Right lobe of liver (tissue), 4 donors: ENCODE results near the gene HDDC2.

ENCODE experiments used
- CTCF ChIP-seq, 4 donors: fragments of 200-600 bp in 3 of 4; fragments of 450-650 bp in 1 of 4; IDR thresholded peaks; one replicate each; pipeline versions ENCODE4 v1.5.1 to v1.8.0; 2016 to 2022; ENCODE audit warnings: antibody characterized with exemption in 4 of 4, mild to moderate bottlenecking in 2 of 4
- POLR2A ChIP-seq: fragments of 450-650 bp; IDR thresholded peaks from one replicate; pipeline ENCODE4 v1.6.1; 2017; ENCODE audit warnings: antibody characterized with exemption, mild to moderate bottlenecking
- donor health status: DM: no; HTN: no; CAD: no.
- donor health status: DM: no; HTN: no; CAD: no.
- donor health status: DM: no; HTN: yes; CAD: no.

- TF ChIP-seq POLR2A (no peak), CTCF (IDR thresholded peaks at IDR 0.05) (no peak)
Observed at GRCh38 chr6:125230674-125231073, 71.1 kb downstream of the HDDC2 start.
